ENCODE data around the gene EIF4E1B.

The EIF4E1B gene

GRCh38 chr5:176658007-176658599 is 27.6 kb downstream of the EIF4E1B start:
- Mint-ChIP-seq H3K27me3 (no peaks in the 10 kb centered on the region), H3K4me3 (no peak overlapping the region), H3K9me3 (no peaks in the 10 kb centered on the region), H3K4me1 (ENCODE audit: low read depth) (peaks cover 43% of the 10 kb centered on the region), H3K36me3 (ENCODE audit: low read depth) (peaks cover 14% of the 10 kb centered on the region), H3K27ac (no peak overlapping the region)

DNA sequence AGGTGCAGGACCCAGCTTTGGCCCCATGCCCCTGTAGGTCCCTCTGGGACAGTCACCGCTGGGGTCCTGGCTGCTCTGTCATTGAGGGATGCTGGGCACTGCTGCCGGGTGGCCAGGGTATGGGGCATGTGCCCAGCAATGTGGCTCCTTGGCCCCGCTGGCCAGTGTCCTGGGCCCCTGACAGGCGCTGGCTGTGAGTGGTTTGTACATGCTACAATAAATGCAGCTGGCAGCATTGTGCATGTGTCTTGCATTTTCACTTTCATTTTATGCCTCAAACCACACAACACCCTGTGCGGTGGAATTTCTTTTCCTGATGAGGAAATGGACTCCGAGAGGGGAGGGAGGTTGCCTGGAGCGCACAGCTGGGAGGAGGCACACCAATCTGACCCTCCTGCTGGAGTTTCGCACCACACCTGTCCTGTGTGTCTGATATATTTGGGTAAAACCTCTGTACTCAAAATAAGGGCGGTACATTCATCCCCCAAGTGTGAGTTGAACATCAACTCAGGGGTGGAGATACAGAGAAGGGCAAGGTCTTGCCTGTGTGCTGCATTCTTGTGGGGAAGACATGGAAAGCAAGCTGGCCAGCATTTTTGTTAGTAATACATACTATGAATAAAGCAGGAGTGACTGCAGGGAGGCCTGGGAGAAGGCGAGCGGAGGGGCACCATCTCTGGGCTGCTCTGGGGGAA is 28.5 kb downstream of the EIF4E1B start:
- Mint-ChIP-seq H3K36me3 (ENCODE audit: low read depth) (peaks cover 7% of the 10 kb centered on the region), H3K27ac (no peak overlapping the region), H3K27me3 (peaks cover 5% of the 10 kb centered on the region), H3K9me3 (no peaks in the 10 kb centered on the region), H3K4me3 (peak overlapping the region; percentile 19), H3K4me1 (ENCODE audit: low read depth) (peaks cover 34% of the 10 kb centered on the region)

DNA sequence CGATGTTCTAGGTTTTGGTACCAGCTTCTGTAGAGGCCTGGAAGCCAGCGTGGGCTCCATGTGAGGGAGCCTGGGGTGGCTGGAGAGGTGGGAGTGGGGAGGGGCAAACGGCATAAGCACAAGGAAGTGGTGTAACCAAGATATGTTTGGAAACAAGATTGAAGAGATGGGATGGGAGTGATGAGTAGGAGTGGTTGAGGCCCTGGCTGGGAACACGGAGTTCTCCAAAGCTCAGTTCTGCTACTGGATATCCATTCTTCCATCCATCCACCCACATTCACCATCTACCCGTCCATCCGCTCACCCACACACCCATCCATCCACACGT is 29.0 kb downstream of the EIF4E1B start:
- H3K4me3 Mint-ChIP-seq, result no peak overlapping the region
- no peaks in the 10 kb centered on the region for H3K9me3 Mint-ChIP-seq
- peaks cover 7% of the 10 kb centered on the region for H3K36me3 Mint-ChIP-seq (ENCODE audit: low read depth)
- no peak overlapping the region for H3K27ac Mint-ChIP-seq
- peaks cover 10% of the 10 kb centered on the region for H3K27me3 Mint-ChIP-seq
- H3K4me1 Mint-ChIP-seq (ENCODE audit: low read depth), result peaks cover 29% of the 10 kb centered on the region

DNA sequence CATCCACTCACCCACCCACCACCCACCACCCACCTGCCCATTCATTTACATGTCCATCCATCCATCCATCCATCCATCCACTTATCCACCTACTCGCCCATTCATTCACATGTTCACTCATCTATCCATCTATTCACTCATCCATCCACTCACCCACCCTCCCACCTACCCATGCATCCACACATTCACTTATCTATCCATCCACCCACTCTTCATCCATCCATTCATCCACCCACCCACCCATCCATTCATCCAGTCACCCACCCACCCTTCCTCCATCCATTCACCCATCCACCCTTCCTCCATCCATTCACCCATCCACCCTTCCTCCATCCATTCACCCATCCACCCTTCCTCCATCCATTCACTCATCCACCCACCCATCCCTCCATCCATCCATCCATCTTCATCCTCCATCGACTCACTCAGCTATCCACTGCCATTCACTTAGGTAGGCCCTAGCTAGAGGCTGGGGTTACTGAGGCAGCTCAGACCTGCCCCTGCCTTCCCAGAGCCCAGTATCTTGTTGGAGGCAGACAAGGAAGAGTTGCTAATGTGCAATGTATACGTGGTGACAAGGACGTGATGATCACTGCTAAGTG is 29.5 kb downstream of the EIF4E1B start:
- H3K4me1 Mint-ChIP-seq (ENCODE audit: low read depth), result peaks cover 26% of the 10 kb centered on the region
- H3K27me3 Mint-ChIP-seq, result peaks cover 10% of the 10 kb centered on the region
- no peak overlapping the region for H3K4me3 Mint-ChIP-seq
- no peak overlapping the region for H3K27ac Mint-ChIP-seq
- no peaks in the 10 kb centered on the region for H3K9me3 Mint-ChIP-seq
- H3K36me3 Mint-ChIP-seq (ENCODE audit: low read depth), result peaks cover 6% of the 10 kb centered on the region

DNA sequence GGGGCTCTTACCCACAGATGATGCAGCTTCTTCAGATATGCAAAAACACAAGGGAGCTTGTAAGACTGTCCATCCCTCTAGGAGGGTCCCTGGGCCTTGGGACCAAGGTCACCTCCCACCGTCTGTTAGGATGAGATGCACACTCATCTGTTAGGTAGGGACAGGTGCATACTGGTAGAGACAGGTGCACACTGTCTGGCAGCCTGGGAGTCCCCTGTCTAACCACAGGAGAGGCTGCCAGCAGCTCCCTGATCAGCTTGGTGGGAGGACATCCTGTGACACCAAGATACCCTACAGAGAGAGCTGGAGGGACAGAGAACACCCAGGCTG is 30.0 kb downstream of the EIF4E1B start:
- Mint-ChIP-seq H3K27ac (no peak overlapping the region), H3K36me3 (ENCODE audit: low read depth) (peaks cover under 1% of the 10 kb centered on the region), H3K4me3 (no peak overlapping the region)

DNA sequence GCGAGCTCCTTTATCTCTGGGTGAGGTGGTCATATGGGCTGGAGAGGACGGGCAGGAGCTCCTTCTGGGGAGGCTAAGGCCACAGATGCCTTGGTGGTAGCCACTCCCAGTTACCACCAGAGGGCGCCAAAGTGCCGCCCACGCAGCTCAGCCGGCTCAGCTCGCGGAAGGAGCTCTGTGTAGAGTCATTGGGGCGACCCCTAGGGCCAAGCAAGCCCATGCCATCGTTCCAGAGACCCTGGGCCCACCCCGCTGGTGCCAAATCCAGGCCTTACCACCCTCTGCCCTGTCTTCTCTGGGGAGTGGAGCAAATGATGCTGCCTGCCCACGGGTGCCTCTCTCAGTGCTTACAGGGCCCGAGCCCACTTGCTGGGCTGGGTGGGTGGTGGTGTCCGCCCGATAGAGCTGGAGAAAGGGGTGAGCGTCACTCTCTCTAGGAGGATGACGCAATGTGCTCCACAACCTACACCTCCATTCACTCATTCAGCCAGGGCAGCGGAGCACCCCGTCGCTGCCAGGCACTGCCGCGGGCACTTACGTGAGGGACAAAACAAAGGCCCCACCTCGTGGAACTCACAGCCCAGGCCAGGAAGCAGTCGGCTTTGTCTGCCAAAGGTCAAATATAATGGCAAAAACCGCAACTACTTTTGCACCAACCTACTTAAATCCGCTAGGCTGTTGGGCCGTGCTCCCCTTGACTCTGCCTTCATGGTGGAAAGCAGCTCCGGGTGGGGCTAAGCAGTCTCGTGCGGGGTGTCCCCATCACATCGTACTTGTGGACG is 30.6 kb downstream of the EIF4E1B start:
- Mint-ChIP-seq H3K27ac (no peak overlapping the region), H3K27me3 (peaks cover 15% of the 10 kb centered on the region), H3K4me3 (no peak overlapping the region), H3K36me3 (ENCODE audit: low read depth) (no peaks in the 10 kb centered on the region), H3K4me1 (ENCODE audit: low read depth) (peaks cover 24% of the 10 kb centered on the region), H3K9me3 (no peaks in the 10 kb centered on the region)

More for the DNA sequence above, 30.0 kb downstream of the EIF4E1B start:
- no peaks in the 10 kb centered on the region for H3K9me3 Mint-ChIP-seq
- peaks cover 14% of the 10 kb centered on the region for H3K27me3 Mint-ChIP-seq
- peaks cover 24% of the 10 kb centered on the region for H3K4me1 Mint-ChIP-seq (ENCODE audit: low read depth)

GRCh38 chr5:176661676-176662075 is 31.2 kb downstream of the EIF4E1B start:
- peaks cover 18% of the 10 kb centered on the region for H3K27me3 Mint-ChIP-seq
- no peak overlapping the region for H3K4me3 Mint-ChIP-seq
- no peaks in the 10 kb centered on the region for H3K9me3 Mint-ChIP-seq
- peaks cover 24% of the 10 kb centered on the region for H3K4me1 Mint-ChIP-seq (ENCODE audit: low read depth)
- no peaks in the 10 kb centered on the region for H3K36me3 Mint-ChIP-seq (ENCODE audit: low read depth)
- no peak overlapping the region for H3K27ac Mint-ChIP-seq

GRCh38 chr5:176662371-176663333 is 32.2 kb downstream of the EIF4E1B start:
- H3K9me3 Mint-ChIP-seq, result no peaks in the 10 kb centered on the region
- peaks cover 24% of the 10 kb centered on the region for H3K4me1 Mint-ChIP-seq (ENCODE audit: low read depth)
- H3K4me3 Mint-ChIP-seq, result no peak overlapping the region
- H3K27me3 Mint-ChIP-seq, result peaks cover 18% of the 10 kb centered on the region
- H3K27ac Mint-ChIP-seq, result no peak overlapping the region
- no peaks in the 10 kb centered on the region for H3K36me3 Mint-ChIP-seq (ENCODE audit: low read depth)

- Mint-ChIP-seq H3K27ac (no peak overlapping the region), H3K4me1 (ENCODE audit: low read depth) (peaks cover 16% of the 10 kb centered on the region)
These were observed 33.1 kb downstream of the EIF4E1B start for GRCh38 chr5:176663566-176663965.

DNA sequence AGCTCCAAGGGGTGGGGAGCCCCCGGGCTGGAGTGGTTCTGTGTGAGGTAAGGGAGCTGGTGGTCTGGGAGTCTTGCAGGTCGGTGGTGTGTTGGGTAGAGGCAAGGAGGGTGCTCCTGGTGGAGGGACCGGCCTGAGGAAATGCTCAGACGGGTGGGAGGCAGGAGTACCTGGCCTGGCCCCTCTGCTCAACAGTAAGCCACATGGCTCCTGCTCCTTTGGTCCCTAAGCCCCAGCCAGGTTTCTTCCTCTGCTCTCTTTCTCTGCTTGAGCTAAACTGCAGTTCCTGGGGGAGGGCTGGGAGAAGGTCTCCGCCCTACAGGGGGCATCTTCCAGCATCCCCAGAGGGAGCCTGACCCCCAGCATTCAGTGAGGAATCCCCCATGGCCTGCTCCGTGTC is 34.0 kb downstream of the EIF4E1B start:
- Mint-ChIP-seq H3K4me1 (ENCODE audit: low read depth) (peaks cover 8% of the 10 kb centered on the region), H3K27me3 (peaks cover 26% of the 10 kb centered on the region), H3K27ac (no peak overlapping the region), H3K9me3 (no peaks in the 10 kb centered on the region), H3K36me3 (ENCODE audit: low read depth) (no peaks in the 10 kb centered on the region), H3K4me3 (no peak overlapping the region)

More at GRCh38 chr5:176663566-176663965, 33.1 kb downstream of the EIF4E1B start:
- H3K27me3 Mint-ChIP-seq, result peaks cover 21% of the 10 kb centered on the region
- H3K9me3 Mint-ChIP-seq, result no peaks in the 10 kb centered on the region
- H3K36me3 Mint-ChIP-seq (ENCODE audit: low read depth), result no peaks in the 10 kb centered on the region
- H3K4me3 Mint-ChIP-seq, result no peak overlapping the region

DNA sequence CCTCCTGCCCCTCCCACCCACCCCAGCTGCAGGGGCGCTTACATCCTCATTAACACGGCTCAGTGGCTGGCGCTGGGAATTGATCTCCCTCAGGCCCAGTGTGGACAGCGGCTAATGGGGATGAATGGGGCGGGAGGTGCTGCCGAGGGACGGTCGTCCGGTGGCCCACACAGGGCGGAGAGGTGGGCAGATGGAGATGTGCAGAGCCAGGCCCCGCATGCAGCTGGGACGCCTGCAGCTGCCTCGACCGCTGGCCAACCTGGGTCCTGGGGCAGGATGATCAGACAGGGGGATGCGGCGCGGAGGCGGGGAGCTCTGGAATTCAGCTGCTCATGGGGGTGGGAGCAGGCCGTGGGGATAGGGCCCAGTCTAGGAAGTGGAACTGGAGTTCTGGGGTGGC is 34.4 kb downstream of the EIF4E1B start:
- H3K4me1 Mint-ChIP-seq (ENCODE audit: low read depth), result peaks cover 8% of the 10 kb centered on the region
- no peak overlapping the region for H3K27ac Mint-ChIP-seq
- peaks cover 26% of the 10 kb centered on the region for H3K27me3 Mint-ChIP-seq
- no peaks in the 10 kb centered on the region for H3K9me3 Mint-ChIP-seq
- H3K4me3 Mint-ChIP-seq, result no peak overlapping the region
- no peaks in the 10 kb centered on the region for H3K36me3 Mint-ChIP-seq (ENCODE audit: low read depth)

DNA sequence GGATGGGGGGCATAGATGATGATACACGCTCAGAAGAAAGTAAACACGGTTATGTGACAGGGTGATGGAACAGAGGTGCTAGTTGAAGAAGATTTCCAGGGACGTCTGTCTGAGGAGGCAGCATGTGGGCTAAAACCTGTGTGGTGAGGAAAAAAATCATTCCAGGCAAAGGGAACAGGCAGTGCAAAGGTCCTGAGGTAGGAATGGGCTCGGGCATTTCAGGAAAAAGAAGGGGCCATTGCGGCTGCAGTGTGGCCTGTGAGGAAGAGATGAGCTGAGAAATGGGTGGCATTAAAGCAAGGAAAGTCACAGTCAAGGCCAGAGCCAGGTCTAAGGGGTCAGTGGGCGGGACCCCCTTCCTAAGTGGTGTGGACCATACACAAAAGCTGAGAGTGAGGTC is 35.0 kb downstream of the EIF4E1B start:
- H3K4me3 Mint-ChIP-seq, result no peak overlapping the region
- no peaks in the 10 kb centered on the region for H3K36me3 Mint-ChIP-seq (ENCODE audit: low read depth)
- no peaks in the 10 kb centered on the region for H3K9me3 Mint-ChIP-seq
- H3K27ac Mint-ChIP-seq, result no peak overlapping the region
- H3K4me1 Mint-ChIP-seq (ENCODE audit: low read depth), result peaks cover 6% of the 10 kb centered on the region
- peaks cover 26% of the 10 kb centered on the region for H3K27me3 Mint-ChIP-seq

DNA sequence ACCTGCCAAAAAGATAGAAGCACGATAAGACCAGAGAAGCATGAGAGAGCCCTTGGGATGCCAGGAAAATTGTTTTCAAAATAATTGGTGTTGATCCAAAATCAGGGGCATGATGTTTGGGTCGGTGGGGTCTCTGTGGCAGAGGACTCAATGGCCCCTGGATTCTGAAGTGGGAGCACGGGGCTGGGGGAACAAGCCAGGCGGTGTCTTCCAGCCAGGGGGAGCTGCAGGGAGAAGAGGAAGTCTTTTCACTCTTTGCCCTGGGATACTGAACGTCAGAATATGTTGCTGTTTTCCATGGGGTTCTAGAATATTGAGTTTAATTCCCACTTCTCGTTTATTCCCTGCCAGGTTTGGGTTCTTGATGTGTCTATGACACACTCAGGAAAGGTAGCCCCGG is 37.2 kb downstream of the EIF4E1B start:
- H3K4me1 Mint-ChIP-seq (ENCODE audit: low read depth), result no peaks in the 10 kb centered on the region
- no peaks in the 10 kb centered on the region for H3K36me3 Mint-ChIP-seq (ENCODE audit: low read depth)

GRCh38 chr5:176670449-176670848 is 40.0 kb downstream of the EIF4E1B start:
- Mint-ChIP-seq H3K27me3 (peaks cover 29% of the 10 kb centered on the region), H3K4me1 (ENCODE audit: low read depth) (no peaks in the 10 kb centered on the region), H3K4me3 (no peak overlapping the region), H3K9me3 (no peaks in the 10 kb centered on the region), H3K27ac (no peak overlapping the region), H3K36me3 (ENCODE audit: low read depth) (no peaks in the 10 kb centered on the region)

More for the DNA sequence above, 37.2 kb downstream of the EIF4E1B start:
- Mint-ChIP-seq H3K27ac (no peak overlapping the region), H3K9me3 (no peaks in the 10 kb centered on the region), H3K27me3 (peaks cover 38% of the 10 kb centered on the region), H3K4me3 (no peak overlapping the region)
